Gastroesophageal sphincter (tissue), 3 donors: Measurements from ENCODE around the gene SMARCB1.

Experiments
- CTCF ChIP-seq, 4 experiments: fragments of 200-600 bp in 2 of 4; fragments of 450-650 bp in 2 of 4; sonication (generic) in 1 of 4; IDR thresholded peaks; one replicate each; pipeline ENCODE4 v1.5.1; 2017 to 2019; ENCODE audit warnings: antibody characterized with exemption in 4 of 4, mild to moderate bottlenecking in 2 of 4, moderate library complexity in 2 of 4
- POLR2AphosphoS5 ChIP-seq: sonication (generic); formaldehyde crosslinking; IDR thresholded peaks from one replicate; pipeline ENCODE4 v1.6.1; 2017; ENCODE audit warnings: antibody characterized with exemption

- TF ChIP-seq CTCF (IDR thresholded peaks at IDR 0.05) (no peak), POLR2AphosphoS5 (no peak)
These were observed 97.4 kb downstream of the SMARCB1 start for GRCh38 chr22:23884140-23884539.
